GM21576 (cell line): ENCODE results near the gene LUZP2.

ENCODE experiments used
- ATAC-seq: cut with Tn5 transposase; IDR thresholded peaks from one replicate; pipeline ENCODE4 v1.9.1; 2021; ENCODE audit warnings: mild to moderate bottlenecking, moderate library complexity; ENCODE audit not compliant: unreplicated experiment

LUZP2 gene

DNA sequence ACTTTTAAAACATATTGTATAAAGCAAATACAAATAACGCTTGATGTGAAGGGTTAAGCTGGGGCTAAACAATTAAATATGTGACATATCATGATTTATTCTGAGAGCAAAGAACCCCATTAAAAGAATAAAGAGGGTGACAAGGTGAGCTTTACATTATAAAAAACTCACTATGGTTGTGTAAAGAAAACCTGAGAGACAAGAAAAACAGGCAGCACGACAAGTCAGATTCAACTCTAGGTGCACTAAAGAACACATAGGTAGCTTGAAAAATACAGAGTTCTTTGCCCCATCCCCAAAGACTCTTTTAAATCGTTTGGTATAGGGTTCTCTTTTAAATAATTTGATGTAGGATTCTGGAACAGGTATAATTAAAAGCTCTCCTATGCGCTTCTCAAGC lies 63.5 kb downstream of the LUZP2 start:
- no peak for ATAC-seq

DNA sequence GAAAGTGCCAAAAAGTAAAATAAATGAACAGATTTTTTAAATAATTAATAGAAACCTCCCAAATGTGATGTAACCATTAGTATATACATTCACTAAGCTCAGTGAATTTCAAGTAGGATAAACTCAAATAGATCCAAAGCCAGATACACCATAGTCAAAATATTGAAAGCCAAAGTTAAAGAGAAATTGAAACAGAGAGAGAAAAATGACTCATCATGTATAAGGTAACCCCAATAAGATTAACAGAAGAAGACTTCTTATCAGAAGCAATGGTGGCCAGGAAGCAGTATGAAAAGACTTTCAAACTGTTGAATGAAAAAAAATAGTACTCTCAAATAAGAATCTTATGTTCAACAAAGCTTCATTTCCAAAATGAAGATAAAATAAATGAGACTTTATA lies 70.5 kb downstream of the LUZP2 start:
- ATAC-seq: no peak

DNA sequence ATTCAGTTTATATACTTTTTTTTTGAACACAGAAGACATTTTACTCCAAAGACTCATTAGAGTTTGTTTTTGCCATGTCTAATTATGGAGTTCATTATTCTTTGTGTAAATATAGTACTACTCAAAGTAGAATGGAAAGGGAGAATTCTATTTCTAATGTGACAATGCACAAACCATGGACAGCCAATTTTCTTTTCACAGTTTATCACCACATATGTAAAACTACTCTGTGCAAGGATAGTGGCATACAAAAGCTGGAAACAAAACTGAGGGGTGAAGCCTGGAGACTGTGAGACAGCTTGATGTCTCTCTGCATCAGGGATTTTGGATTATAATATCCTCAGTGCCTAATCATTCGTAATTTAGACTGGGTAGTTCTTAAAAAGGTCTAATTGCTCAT lies 75.5 kb downstream of the LUZP2 start:
- ATAC-seq: no peak

DNA sequence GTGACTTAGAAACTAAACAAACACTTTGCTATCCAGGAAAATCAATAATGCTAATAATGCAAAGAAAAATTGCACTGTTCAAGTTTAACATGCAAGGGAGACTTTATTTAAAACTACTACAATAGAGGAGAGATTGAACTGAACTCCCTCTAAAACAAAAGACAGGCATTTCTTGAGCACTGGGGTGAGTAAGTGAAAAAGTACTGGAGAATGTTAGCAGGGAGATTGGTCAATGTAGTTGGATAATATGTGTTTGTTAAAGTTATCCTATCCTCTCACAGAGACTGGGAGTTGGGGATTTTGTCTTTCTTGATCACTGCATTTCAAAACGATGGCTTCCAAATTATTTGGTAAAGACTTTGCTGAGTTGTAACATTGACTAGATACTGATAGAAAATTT lies 77.6 kb downstream of the LUZP2 start:
- no peak for ATAC-seq

DNA sequence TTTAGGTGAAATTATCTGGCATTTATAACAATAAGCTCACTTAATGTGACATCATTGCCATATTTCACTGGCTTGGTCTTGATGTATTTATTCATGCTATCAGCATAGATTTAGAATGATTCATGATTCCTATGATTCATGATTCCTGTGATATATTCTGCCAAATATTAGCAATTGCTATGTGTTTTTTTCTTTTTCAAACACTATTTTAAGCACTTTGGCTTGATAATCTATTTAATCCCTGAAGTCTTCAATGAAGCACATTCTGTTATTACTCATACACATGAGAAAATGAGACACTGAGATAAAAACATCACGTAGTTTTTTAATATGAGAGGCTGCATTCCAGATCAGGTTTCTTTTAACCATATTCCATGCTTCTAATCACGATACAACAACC lies 78.5 kb downstream of the LUZP2 start:
- no peak for ATAC-seq

DNA sequence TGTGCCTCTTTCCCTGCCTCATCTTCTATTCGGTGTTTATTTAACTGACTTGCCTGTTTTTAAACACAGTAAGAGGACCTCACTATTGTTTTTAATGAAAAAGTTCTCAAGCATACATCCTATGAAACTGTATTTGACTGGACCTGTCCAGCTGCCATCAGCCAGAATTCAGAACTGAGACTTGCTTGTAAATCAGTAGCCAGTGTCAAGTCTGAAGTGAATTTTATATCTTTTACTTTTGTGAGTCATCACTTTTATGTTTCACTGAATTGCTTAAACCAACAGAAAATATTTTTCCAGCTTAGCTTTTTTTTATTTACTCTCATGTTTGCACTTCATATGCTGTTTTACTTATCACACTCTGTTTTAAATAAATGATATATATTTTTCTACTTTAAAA lies 88.3 kb downstream of the LUZP2 start:
- ATAC-seq: no peak

DNA sequence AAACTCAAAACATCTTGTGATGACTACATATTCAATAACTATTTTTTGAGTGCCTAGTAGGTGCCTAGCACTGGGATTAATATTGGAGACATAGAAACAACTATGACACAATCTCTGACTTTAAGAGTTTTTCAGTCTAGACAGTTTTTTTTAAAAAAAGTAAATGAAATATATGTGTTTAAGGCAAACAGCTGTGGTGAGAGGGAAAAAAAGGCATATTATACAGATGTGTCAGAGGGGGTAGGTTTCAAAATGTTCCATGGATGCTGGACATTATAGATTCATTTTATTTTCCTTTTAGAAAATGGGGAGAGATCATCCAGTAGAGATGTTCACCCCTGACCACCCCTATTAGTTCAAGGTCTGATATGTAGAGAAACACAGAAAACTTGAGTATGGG lies 90.8 kb downstream of the LUZP2 start:
- no peak for ATAC-seq

DNA sequence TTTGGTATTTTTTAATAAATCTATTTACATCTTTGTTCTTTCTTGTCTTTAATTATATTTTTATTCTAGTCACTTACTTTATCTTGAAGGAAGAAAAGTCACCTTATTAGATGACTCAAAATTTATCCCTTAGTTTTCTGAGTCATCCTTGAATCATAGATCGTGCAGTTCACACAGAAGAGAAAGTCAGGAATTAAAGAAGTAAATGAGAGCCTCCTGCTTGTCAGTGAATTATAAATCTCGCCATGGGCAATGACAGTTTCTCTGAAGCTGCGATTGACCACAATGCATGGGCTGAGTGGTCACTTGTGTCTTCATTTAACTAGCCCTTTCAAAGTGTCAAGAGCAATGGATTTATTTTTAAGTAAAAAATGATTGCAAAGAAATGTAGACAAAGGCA lies 91.2 kb downstream of the LUZP2 start:
- ATAC-seq: no peak

DNA sequence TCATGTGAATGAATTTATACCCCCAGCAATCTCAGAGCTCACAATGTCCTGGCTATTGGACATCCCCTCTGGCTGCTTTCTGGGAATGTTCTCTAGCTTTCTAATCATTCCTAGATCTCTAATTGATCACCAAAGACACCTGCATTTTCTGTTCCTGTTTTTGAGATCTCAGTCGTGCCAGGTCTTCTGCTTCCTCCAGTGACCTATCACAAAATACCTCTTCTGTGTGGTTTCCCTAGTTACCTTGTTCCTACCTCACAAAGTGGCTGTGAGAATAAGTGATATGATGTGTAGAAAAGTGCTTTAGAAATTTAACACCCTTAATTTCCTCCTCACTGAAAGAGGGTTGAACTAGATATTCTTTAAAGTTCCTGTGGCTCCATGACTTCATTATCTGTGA lies 92.2 kb downstream of the LUZP2 start:
- ATAC-seq: no peak

DNA sequence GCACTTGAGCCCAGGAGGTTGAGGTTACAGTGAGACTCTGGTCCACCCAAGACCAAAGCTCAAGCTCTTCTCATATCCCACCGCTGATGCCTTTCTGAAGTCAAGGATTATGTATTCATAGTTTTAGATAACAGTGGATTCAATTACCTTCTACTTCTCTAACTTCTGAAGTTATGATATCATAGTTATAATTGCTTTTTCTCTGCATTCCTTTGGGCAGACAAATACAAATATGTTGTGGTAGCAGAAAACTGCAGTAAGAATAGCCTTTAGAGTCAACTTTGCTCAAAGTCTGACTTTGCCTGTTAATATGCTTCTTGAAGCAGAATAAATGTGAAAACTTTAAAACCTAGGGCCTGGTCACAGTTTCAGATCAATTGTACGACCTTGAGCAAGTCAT lies 94.4 kb downstream of the LUZP2 start:
- no peak for ATAC-seq

DNA sequence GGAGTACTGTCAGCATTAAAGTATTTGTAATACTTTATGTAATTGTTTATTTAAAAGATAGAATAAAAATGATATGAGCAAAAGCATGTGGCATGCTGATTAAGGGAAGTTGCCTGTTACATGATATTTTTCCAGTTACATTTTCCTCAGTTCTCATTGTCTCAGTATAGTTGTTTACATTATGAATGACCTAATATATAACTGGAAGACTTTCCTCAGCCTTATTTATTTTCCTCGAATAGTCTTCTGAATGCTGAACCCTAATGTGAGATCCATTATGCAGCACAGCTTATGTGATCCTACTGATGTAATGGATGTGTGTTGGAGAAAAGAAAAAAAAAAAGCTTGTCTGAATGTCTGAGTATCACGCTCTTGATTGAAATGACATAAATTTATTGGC lies 95.5 kb downstream of the LUZP2 start:
- no peak for ATAC-seq

DNA sequence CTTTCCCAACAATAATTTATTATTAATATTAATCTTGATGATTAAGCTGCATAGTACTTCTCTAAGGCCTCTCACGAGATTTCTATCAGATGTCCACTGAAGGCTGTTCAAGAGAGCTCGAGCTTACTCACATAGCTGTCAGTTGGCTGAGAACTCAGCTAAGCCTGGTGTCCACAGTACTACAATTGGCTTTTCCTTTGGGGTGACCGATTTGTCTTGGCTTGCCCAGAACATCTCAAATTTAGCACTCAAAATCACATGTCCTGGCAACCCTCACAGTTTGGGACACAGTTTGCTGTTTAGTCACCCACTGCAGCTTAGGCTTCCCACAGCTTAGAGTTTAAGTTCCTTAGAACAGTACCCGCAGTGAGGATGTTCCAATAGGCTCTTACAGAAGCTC lies 96.5 kb downstream of the LUZP2 start:
- ATAC-seq: no peak

DNA sequence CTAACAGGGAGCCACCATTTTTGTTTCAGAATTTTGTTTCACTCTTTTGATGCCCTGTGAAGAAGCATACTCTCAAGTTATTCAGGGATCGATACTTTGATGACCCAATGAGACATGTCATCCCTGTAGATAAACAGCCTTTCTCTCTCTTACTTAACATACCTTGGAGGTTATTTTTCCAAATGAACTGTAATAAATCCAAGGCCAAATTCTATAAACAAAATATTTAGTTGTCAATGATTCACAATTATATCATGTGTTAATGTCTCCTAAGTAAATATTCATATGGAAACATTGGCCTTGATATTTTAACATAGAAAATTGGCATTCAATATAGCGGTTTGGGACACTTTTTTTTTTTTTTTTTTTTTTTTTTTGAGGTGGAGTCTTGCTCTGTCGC lies 97.5 kb downstream of the LUZP2 start:
- ATAC-seq: no peak

DNA sequence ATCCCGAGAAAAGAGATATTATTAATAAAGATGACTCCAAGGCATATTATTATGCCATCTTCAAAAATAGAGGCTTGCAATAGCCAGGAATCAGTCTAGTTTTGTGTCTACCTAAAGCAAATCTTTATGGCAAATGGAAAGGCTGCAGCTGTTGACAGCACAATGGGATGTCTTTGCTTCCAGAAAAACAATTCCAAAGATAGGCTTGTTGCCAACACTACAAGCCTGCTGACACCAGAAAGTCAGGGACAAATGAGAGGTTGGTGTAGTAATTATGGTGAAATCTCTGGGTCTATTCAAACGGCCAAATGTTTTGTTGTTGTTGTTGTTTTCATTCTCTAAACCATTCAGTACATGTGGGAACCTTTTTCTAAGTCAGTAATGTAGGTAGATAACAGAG lies 101.8 kb downstream of the LUZP2 start:
- no peak for ATAC-seq

DNA sequence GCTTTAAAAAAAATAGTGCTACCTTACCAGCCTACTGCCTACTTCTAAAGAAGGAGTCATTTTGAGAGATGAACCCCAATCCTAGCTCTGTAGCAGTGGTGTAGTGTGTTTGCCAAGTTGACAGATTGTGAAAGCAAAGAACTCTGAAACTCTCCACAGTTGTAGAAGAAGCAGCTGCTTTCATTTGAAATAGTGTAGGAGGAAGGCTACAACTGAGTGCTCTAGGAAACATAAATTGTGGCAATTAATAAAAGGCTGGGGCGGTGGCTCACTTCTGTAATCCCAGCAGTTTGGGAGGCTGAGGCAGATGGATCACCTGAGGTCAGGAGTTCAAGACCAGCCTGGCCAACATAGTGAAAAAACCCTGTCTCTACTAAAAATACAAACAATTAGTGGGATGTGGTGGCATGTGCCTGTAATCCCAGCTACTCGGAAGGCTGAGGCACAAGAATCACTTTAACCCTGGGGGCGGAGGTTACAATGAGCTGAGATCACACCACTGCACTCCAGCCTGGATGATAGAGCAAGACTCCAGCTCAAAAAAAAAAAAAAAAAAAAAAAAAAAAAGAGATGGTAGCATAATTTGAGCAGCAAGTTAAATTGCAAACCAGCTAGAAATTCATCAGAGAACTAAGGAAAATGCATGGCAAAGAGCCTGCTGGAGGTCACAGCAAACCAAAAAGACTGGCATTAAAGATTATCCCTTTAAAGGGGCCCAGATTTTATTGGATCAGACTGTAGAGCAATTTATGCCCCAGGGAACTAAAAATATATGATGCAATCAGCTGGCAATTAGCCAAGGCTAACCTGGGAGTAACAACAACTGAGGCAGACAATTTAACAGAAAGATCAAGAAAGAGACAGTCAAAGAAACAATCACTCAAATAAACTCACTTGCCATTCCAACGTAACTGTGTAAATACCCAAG lies 112.6 kb downstream of the LUZP2 start:
- ATAC-seq: no peak

DNA sequence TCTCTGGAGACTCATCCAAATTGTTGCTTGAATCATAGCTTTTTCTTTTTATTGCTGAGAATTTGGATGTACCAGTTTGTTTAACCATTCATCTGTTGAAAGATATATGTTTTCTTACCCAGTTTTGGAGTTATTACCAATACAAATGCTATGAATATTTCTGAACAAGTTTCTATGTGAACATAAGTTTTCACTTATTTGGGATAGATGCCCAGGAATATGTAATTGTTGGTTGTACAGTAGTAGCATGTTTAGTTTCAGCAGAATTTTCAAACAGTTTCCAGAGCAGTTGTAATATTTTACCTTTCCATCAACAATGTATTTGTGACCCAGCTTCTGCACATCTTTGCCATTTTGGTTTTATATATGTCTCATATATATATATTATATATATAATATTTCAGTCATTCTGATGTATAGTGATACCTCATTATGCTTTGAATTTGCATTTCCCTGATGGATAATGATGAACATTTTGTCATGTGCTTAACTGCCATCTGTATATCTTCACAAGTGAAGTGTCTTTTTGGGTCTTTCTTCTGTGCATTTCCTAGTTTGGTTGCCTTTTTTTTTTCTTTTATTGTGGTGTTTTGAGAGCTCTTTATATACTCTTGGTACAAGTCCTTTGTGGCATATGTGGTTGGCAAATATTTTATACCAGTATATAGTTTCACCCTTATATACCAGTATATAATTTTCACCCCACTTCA lies 118.8 kb downstream of the LUZP2 start:
- ATAC-seq: no peak

DNA sequence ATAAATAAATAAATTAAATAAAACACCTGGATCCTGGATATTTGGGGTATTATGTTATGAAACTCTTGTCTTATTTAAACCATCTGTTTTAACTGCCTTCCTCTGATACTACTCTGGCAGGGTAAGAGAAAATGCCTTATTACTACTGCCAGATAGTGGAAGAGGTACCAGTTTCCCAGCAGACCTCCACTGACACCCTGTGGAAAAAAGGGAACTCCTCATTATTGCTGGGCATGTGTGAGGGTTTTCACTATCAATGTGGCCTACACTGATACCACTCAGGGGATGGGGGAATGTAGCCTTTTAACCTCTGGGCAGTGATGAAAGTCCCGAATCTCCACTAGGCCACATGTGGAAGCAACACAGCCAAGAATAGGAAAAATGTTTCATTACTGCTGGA lies 121.0 kb downstream of the LUZP2 start:
- no peak for ATAC-seq

DNA sequence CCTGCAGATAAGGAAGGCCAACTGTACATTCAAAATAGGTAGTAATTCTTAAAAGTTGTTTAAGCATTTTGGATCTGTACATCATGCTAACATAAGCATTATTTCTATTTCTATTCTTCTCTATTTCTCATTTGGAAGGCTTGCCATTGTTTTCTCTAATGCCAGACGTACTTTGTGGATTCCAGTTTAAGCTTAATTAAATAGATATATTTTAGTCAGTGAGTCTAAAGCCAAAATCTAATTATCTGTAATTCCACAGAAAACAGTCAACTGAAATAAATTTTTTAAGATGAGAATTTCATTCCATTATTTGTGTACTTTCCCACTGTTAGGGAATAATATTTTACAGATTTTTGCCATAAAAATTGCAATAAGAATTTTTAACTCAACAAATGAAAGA lies 123.0 kb downstream of the LUZP2 start:
- no peak for ATAC-seq

DNA sequence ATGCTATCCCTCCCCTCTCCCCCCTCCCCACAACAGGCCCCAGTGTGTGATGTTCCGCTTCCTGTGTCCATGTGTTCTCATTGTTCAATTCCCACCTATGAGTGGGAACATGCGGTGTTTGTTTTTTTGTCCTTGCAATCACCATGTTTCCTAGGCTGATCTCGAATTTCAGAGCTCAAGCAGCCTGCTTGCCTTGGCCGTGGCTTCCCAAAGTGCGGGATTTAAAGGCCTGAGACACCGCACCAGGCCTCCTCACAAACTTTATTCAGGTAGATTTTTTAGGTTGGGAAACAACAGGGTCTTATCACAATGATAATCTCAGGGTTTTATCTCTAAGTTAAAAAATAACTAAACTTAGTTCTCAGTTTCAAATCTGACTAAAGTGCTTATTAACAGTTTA lies 125.4 kb downstream of the LUZP2 start:
- ATAC-seq: no peak

DNA sequence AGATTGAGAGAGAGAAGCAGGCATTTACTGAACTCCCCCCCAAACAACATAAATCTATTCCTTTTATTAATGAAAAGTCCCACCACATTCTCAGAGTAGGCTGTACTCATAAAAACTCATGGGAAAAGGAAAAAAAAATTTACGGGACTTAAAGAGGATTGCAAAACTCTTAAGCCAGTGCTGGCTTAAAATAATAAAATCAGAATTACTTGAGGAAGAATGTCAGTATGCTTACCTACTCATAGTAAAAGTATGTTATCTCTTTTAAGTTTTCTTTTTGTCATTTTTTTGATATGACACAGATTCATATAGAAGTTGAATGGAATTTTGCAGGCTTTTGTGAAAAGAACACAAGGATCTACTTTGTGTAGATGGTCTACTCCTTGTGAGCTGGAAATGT lies 126.3 kb downstream of the LUZP2 start:
- ATAC-seq: no peak

DNA sequence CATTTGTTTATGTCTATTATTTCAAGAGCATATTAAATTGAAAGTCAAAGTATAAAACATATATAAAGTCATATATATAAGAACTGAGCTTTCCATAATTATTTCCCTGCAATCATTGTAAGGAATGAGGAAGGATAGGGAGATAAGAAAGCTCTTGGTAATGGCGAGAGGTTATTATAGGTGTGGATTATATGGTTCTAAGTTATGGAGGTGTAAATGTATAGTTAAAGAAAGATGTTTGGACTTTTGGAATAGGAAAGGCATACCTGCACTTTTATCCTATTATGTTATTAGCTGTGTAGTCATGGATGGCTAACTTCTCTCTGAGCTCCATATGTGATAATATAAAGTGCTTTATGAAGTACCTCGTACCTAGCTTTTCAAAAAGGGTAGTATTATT lies 127.6 kb downstream of the LUZP2 start:
- no peak for ATAC-seq

DNA sequence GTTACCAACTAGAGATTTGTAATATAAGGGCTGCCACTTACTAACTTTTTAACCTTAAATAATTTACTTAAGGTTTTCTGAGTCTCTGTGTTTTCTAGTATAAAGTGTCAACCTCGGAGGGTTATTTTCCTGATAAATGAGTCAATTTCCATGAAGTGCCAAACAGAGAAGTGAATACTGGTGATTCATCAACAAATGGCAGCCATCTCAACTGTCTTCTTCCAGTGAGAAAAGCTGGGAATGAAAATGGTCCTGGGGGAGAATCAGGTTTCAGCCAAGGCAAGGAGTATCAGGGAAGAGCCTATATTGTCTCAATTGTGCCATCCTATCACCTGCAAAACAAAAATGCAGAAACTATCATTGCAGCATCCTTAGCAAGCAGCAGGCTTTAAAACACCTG lies 129.1 kb downstream of the LUZP2 start:
- ATAC-seq: no peak
